ENCODE data around the gene TMEM53.

The TMEM53 gene

DNA sequence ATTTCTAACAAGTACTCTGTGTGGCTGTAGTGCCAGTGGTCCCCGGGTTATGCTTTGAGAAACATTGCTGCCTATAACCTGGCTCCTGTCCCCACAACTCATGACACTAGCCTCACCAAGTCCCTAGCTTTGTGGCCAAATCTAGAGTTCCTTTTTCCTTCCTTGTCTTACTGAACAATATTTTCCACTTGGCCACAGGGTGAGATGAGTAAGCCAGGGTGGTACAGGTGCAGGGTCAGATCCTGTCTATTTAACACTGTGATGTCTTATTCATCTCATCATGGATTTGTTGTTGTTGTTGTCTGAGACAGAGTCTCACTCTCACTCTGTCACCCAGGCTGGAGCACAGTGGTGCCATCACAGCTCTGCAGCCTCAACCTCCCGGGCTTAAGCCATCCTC is 18.9 kb upstream of the TMEM53 start:
- Histone ChIP-seq H3K27me3 (ENCODE audit: low read length) (no peaks in the 10 kb centered on the region), H3K79me2 (ENCODE audit: insufficient read depth, low read length) (no peaks in the 10 kb centered on the region), H3K9me2 (replicated peaks; ENCODE audit: insufficient read depth, low read length) (no peaks in the 10 kb centered on the region), H3K36me3 (ENCODE audit: low read length) (no peaks in the 10 kb centered on the region), H3K9me3 (ENCODE audit: insufficient read depth, low read length) (no peaks in the 10 kb centered on the region), H3K9ac (ENCODE audit: low read length) (no peak overlapping the region), H2AFZ (ENCODE audit: low read depth, low read length, severe bottlenecking) (no peak overlapping the region), H3F3A (ENCODE audit: insufficient read depth) (peaks cover 15% of the 10 kb centered on the region), H3K4me3 (ENCODE audit: insufficient read depth, low read length, poor library complexity, severe bottlenecking) (no peak overlapping the region), H3K27ac (ENCODE audit: low read depth, low read length) (no peak overlapping the region; the same call in 1 of the 2 replicates), H3K4me2 (ENCODE audit: low read depth, low read length, poor library complexity, severe bottlenecking) (no peak overlapping the region), H4K20me1 (ENCODE audit: low read depth, low read length) (no peaks in the 10 kb centered on the region)
- TF ChIP-seq, protein P1, sequence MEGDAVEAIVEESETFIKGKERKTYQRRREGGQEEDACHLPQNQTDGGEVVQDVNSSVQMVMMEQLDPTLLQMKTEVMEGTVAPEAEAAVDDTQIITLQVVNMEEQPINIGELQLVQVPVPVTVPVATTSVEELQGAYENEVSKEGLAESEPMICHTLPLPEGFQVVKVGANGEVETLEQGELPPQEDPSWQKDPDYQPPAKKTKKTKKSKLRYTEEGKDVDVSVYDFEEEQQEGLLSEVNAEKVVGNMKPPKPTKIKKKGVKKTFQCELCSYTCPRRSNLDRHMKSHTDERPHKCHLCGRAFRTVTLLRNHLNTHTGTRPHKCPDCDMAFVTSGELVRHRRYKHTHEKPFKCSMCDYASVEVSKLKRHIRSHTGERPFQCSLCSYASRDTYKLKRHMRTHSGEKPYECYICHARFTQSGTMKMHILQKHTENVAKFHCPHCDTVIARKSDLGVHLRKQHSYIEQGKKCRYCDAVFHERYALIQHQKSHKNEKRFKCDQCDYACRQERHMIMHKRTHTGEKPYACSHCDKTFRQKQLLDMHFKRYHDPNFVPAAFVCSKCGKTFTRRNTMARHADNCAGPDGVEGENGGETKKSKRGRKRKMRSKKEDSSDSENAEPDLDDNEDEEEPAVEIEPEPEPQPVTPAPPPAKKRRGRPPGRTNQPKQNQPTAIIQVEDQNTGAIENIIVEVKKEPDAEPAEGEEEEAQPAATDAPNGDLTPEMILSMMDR (IDR thresholded peaks at IDR 0.05; ENCODE audit: insufficient read depth, low read length, poor library complexity, severe bottlenecking): no peak
- no peak for TF ChIP-seq EZH2phosphoT487 (conservative IDR thresholded peaks at IDR 0.05; ENCODE audit: low read length)

DNA sequence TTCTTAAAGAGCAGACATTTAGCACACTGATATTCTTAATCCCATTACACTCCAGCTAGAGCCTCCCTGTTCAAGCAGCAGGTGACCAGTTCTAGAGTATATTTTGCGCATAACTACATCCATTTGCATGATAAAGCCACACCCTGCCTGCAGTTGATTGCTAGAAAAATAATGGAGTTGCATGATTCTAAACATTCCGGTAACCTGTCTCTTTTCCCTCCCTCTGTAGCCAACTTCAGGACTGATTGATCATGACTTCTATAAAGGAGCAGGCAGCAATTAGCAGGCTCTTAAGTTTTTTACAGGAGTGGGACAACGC is 15.1 kb upstream of the TMEM53 start:
- Histone ChIP-seq H3K4me3 (ENCODE audit: insufficient read depth, low read length, poor library complexity, severe bottlenecking) (no peak overlapping the region), H2AFZ (ENCODE audit: low read depth, low read length, severe bottlenecking) (no peak overlapping the region), H3K4me2 (ENCODE audit: low read depth, low read length, poor library complexity, severe bottlenecking) (no peak overlapping the region), H3K9me2 (replicated peaks; ENCODE audit: insufficient read depth, low read length) (no peaks in the 10 kb centered on the region), H3K9ac (ENCODE audit: low read length) (no peak overlapping the region), H3K27me3 (ENCODE audit: low read length) (no peaks in the 10 kb centered on the region), H3K9me3 (ENCODE audit: insufficient read depth, low read length) (no peaks in the 10 kb centered on the region), H3K79me2 (ENCODE audit: insufficient read depth, low read length) (no peaks in the 10 kb centered on the region), H4K20me1 (ENCODE audit: low read depth, low read length) (no peaks in the 10 kb centered on the region), H3K27ac (ENCODE audit: low read depth, low read length) (no peak overlapping the region), H3F3A (ENCODE audit: insufficient read depth) (0 out of 2 replicates have a peak, but pooled peaks cover 5% of the 10 kb centered on the region), H3K36me3 (ENCODE audit: low read length) (no peaks in the 10 kb centered on the region)
- TF ChIP-seq EZH2phosphoT487 (conservative IDR thresholded peaks at IDR 0.05; ENCODE audit: low read length): no peak
- TF ChIP-seq, protein P1 (IDR thresholded peaks at IDR 0.05; ENCODE audit: insufficient read depth, low read length, poor library complexity, severe bottlenecking): no peak

DNA sequence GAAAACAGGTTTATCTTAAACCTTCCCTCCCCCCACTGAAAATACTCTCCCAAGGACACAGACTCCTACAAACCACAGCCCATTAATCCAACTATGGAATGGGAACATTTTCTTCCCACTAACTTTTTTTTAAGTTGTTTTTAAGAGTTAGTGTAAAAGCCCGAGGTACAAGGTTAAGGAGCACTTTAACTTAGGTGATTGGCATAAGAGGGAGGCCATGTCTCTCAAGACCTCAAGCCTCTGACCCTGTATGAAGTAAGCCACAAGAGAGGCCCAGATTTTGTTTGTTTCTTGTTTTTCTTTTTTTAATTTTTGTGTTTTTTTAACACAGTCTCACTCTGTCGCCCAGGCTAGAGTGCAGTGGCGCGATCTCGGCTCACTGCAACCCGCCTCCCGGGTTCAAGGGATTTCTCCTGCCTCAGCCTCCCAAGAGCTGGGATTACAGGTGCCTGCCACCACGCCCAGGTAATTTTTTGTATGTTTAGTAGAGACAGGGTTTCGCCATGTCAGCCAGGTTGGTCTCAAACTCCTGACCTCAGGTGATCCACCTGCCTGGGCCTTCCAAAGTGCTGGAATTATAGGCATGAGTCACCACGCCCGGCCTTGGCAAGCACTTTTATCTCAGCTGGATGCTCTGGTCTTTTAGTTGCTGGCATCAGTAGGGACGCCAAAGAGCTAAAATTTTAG is 14.6 kb upstream of the TMEM53 start:
- no peak overlapping the region for H2AFZ ChIP-seq (ENCODE audit: low read depth, low read length, severe bottlenecking)
- H3K9me3 ChIP-seq (ENCODE audit: insufficient read depth, low read length): no peaks in the 10 kb centered on the region
- H3K36me3 ChIP-seq (ENCODE audit: low read length): no peaks in the 10 kb centered on the region
- H3F3A ChIP-seq (ENCODE audit: insufficient read depth): 0 out of 2 replicates have a peak, but pooled peaks cover 1% of the 10 kb centered on the region
- H3K4me3 ChIP-seq (ENCODE audit: insufficient read depth, low read length, poor library complexity, severe bottlenecking): no peak overlapping the region
- H3K27ac ChIP-seq (ENCODE audit: low read depth, low read length): no peak overlapping the region
- H3K79me2 ChIP-seq (ENCODE audit: insufficient read depth, low read length): no peaks in the 10 kb centered on the region
- TF ChIP-seq EZH2phosphoT487 (conservative IDR thresholded peaks at IDR 0.05; ENCODE audit: low read length): no peak
- TF ChIP-seq, protein P1 (IDR thresholded peaks at IDR 0.05; ENCODE audit: insufficient read depth, low read length, poor library complexity, severe bottlenecking): no peak
- no peaks in the 10 kb centered on the region for H4K20me1 ChIP-seq (ENCODE audit: low read depth, low read length)
- H3K4me2 ChIP-seq (ENCODE audit: low read depth, low read length, poor library complexity, severe bottlenecking): no peak overlapping the region
- H3K27me3 ChIP-seq (ENCODE audit: low read length): no peaks in the 10 kb centered on the region
- H3K9ac ChIP-seq (ENCODE audit: low read length): no peak overlapping the region
- no peaks in the 10 kb centered on the region for H3K9me2 ChIP-seq (replicated peaks; ENCODE audit: insufficient read depth, low read length)

Measured in SU-DHL-6 (cell line).